Mammary epithelial cell (primary cell): ENCODE data around the gene ERGIC1.

Source experiments
- CTCF ChIP-seq, 2 donors: IDR thresholded peaks in 1 of 2; conservative IDR thresholded peaks in 1 of 2; 2 replicates each; pipeline ENCODE4 v1.5.1; 2011 to 2012; ENCODE audit warnings: inconsistent platforms in 2 of 2, low read length in 2 of 2, mild to moderate bottlenecking in 2 of 2, control low read depth in 1 of 2, low read depth in 1 of 2; ENCODE audit not compliant: insufficient read depth in 1 of 2; ENCODE audit errors: extremely low read depth in 1 of 2
- EZH2 ChIP-seq: IDR thresholded peaks from 2 replicates; pipeline ENCODE4 v1.6.1; 2012; ENCODE audit warnings: low read length, inconsistent platforms, borderline replicate concordance

GRCh38 chr5:172790496-172790889, 43.6 kb upstream of the ERGIC1 start:
- TF ChIP-seq EZH2 (no peak), CTCF (conservative IDR thresholded peaks at IDR 0.05 in 1 of 2, IDR thresholded peaks at IDR 0.05 in 1 of 2; ENCODE audit: extremely low read depth in 1 of 2, insufficient read depth in 1 of 2, low read depth in 1 of 2, low read length in 2 of 2) (no peak)
